HepG2 (cell line): ENCODE measurements around the gene SFTPB. TPM values are rescaled to one million over a fixed set of nuclear protein-coding genes. Genes with fewer than 3 reads are reported as not detected.

Experiments
- AKAP8 ChIP-seq: sonication (generic); formaldehyde crosslinking; IDR thresholded peaks from 2 replicates; pipeline ENCODE4 v1.5.1; 2020; ENCODE audit warnings: mild to moderate bottlenecking, missing genetic modification reagents
- CSRNP1 ChIP-seq: sonication (generic); formaldehyde crosslinking; IDR thresholded peaks from 2 replicates; pipeline ENCODE4 v1.8.1; 2023; ENCODE audit warnings: mild to moderate bottlenecking, missing genetic modification reagents
- EZH2 ChIP-seq: conservative IDR thresholded peaks from 2 replicates; pipeline ENCODE4 v1.6.1; 2012; ENCODE audit warnings: mild to moderate bottlenecking, low read depth, low read length, moderate library complexity
- GFI1 ChIP-seq: sonication (generic); formaldehyde crosslinking; IDR thresholded peaks from 2 replicates; pipeline ENCODE4 v1.5.0; 2020; ENCODE audit warnings: missing genetic modification reagents, mild to moderate bottlenecking, borderline replicate concordance
- PCBP2 ChIP-seq: fragments of 200-400 bp; formaldehyde crosslinking; optimal IDR thresholded peaks from 2 replicates; pipeline ENCODE3; 2018; ENCODE audit warnings: low read length, low read depth; ENCODE audit not compliant: poor library complexity, severe bottlenecking
- RXRB ChIP-seq: IDR thresholded peaks from 2 replicates; pipeline ENCODE4 v1.6.1; 2016; ENCODE audit warnings: borderline replicate concordance, missing genetic modification reagents, missing compliant biosample characterization
- SP2 ChIP-seq: sonication (generic); formaldehyde crosslinking; IDR thresholded peaks from 2 replicates; pipeline ENCODE4 v1.5.1; 2020; ENCODE audit warnings: mild to moderate bottlenecking, missing genetic modification reagents
- SRSF1 ChIP-seq: fragments of 200-400 bp; formaldehyde crosslinking; optimal IDR thresholded peaks from 2 replicates; pipeline ENCODE3; 2017; ENCODE audit warnings: mild to moderate bottlenecking, low read depth, low read length, moderate library complexity
- SUZ12 ChIP-seq: fragments of 150-350 bp; IDR thresholded peaks from 2 replicates; pipeline ENCODE4 v1.6.1; 2014; ENCODE audit warnings: low read depth, low read length
- TOE1 ChIP-seq: sonication (generic); formaldehyde crosslinking; IDR thresholded peaks from 2 replicates; pipeline ENCODE4 v1.4.0; 2020; ENCODE audit warnings: mild to moderate bottlenecking, missing genetic modification reagents
- USF2 ChIP-seq, 2 experiments: sonication (generic) in 1 of 2; formaldehyde crosslinking in 1 of 2; IDR thresholded peaks; 2 replicates each; pipeline versions ENCODE4 v1.5.1 to v1.6.1; 2011 to 2020; ENCODE audit warnings: borderline replicate concordance in 1 of 2, low read depth in 1 of 2, low read length in 1 of 2, mild to moderate bottlenecking in 1 of 2, missing genetic modification reagents in 1 of 2, moderate library complexity in 1 of 2
- ZNF34 ChIP-seq: sonication (generic); formaldehyde crosslinking; IDR thresholded peaks from 2 replicates; pipeline ENCODE4 v1.4.0; 2020; ENCODE audit warnings: mild to moderate bottlenecking, missing genetic modification reagents, borderline replicate concordance
- ZNF709 ChIP-seq: sonication (generic); formaldehyde crosslinking; IDR thresholded peaks from 2 replicates; pipeline ENCODE4 v1.5.0; 2020; ENCODE audit warnings: mild to moderate bottlenecking, missing genetic modification reagents
- ZNF746 ChIP-seq: sonication (generic); formaldehyde crosslinking; IDR thresholded peaks from 2 replicates; pipeline ENCODE4 v1.8.0; 2022; ENCODE audit warnings: mild to moderate bottlenecking, missing genetic modification reagents
- polyA plus RNA-seq, 8 experiments: library from polyadenylated mRNA; depleted of rRNA in 3 of 8; stranded (reverse) in 7 of 8; unstranded in 1 of 8; fragments of >200 nt; fragmentation: Illumina TruSeq in 4 of 8; extraction: Trizol in 4 of 8; gene quantifications; 2 replicates each; pipeline versions ENCODE4 v1.2.1 to v1.2.3, GENCODE V29; 2011 to 2016; ENCODE audit warnings: low read depth in 4 of 8, missing spikeins in 1 of 8, mixed read lengths in 1 of 8; ENCODE audit not compliant: insufficient read depth in 1 of 8
- total RNA-seq, 5 experiments: library from RNA; depleted of rRNA; stranded (reverse); fragments of >200 nt; fragmentation: Illumina TruSeq; extraction: Trizol; gene quantifications; 2 replicates each; pipeline ENCODE4 v1.2.3, GENCODE V29; 2016; ENCODE audit warnings: low read depth in 1 of 5

SFTPB gene
- total and polyA plus RNA-seq, 2 of the 13 experiments (the other 11 are each of a cell fraction or from before 2014, with no cell fraction given), result not detected

- no peak for TF ChIP-seq TOE1
- no peak for TF ChIP-seq GFI1 (CRISPR knock-in tag)
- no peak for TF ChIP-seq SP2 (CRISPR knock-in tag)
- no peak for TF ChIP-seq USF2 (IDR thresholded peaks at IDR 0.05; ENCODE audit: low read depth, low read length)
- no peak for TF ChIP-seq USF2 (CRISPR knock-in tag; IDR thresholded peaks at IDR 0.05; ENCODE audit: borderline replicate concordance)
- no peak for TF ChIP-seq AKAP8 (CRISPR knock-in tag)
- TF ChIP-seq SRSF1, result no peak
- TF ChIP-seq ZNF709 (CRISPR knock-in tag), result no peak
- no peak for TF ChIP-seq PCBP2
- no peak for TF ChIP-seq CSRNP1 (CRISPR knock-in tag)
- no peak for TF ChIP-seq RXRB (CRISPR knock-in tag)
- TF ChIP-seq EZH2, result no peak
- no peak for TF ChIP-seq ZNF34 (CRISPR knock-in tag)
- no peak for TF ChIP-seq ZNF746 (CRISPR knock-in tag)
- no peak for TF ChIP-seq SUZ12
Observed at GRCh38 chr2:85704038-85704437, 36.0 kb upstream of the SFTPB start (continued).
